Measurements from ENCODE around the gene CPNE2. TPM values are rescaled to one million over a fixed set of nuclear protein-coding genes. Genes with fewer than 3 reads are reported as not detected.

Gene CPNE2
- total and polyA plus RNA-seq, 12 donors = 9.6 to 43.6 (median 17.1) TPM

DNA sequence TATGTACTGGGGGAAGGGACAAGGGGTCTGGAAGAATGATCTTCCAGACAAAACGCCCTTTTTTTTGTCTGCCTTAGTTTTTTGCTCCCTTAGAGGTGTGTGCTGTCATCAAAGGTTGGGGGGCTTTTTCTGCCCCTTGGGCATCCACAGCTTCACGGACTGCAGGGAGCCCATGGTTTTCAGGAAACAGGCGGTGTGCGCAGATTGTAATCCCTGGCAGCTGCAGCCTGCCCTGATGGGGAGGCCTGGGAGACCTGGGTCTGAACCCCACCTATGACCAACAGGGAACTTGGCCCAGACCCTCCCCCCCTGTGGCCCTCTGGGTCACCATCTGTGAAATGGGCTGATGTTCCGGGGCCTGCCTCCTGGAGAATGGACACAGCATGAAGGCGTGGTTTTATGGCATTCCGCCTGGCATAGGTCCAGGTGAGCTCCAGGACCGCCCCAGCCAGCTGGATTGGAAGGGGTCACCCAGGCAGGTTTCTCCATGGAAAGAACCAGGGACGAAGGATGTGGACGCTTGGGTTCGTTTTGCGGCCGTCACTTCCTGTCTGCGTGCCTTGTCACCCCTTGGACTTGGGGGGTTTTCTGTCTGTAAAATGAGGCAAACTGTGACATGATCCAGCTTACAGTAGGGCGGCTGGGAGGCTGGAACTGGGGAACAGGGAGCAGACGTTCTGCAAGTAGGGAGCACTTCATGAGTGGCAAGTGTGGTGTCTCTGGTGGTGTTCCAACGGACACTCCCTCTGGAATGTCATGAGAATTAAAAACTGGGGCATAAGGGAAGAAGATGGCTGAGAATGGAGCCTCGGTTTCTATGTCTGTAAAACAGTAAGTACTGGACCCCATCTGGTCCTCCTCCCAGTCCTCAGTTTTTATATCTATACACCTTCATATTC, 1.5 kb downstream of the CPNE2 start:
- Histone ChIP-seq H3K27me3 (no peaks in the 10 kb centered on the region), H3K36me3 (replicated peaks in 1 of 2) (no peaks in the 10 kb centered on the region), H3K4me3 (peak overlapping the region in 2 of 4 donors; percentile 62 to 95), H3K4me1 (replicated peaks in 1 of 2) (peaks cover 14 to 19% of the 10 kb centered on the region in 2 donors), H3K9me3 (replicated peaks in 1 of 3) (no peaks in the 10 kb centered on the region), H3K27ac (peak overlapping the region in 1 of 5 donors; percentile 45)
- DNase-seq = peak in 3 of 7 donors; percentile 30 to 59 (median 37)
- intact Hi-C loops (cut with DNase I) = loop anchor here in 1 of 2 donors (10.0 kb wide), 1 partner anchor 191 kb away; the partner anchor contains the start of gene PLLP
- WGBS, 4 donors = 56 to 66% (median 62%) methylated on average over 15 to 18 of the region's 18 CpGs
- TF ChIP-seq, protein P1, sequence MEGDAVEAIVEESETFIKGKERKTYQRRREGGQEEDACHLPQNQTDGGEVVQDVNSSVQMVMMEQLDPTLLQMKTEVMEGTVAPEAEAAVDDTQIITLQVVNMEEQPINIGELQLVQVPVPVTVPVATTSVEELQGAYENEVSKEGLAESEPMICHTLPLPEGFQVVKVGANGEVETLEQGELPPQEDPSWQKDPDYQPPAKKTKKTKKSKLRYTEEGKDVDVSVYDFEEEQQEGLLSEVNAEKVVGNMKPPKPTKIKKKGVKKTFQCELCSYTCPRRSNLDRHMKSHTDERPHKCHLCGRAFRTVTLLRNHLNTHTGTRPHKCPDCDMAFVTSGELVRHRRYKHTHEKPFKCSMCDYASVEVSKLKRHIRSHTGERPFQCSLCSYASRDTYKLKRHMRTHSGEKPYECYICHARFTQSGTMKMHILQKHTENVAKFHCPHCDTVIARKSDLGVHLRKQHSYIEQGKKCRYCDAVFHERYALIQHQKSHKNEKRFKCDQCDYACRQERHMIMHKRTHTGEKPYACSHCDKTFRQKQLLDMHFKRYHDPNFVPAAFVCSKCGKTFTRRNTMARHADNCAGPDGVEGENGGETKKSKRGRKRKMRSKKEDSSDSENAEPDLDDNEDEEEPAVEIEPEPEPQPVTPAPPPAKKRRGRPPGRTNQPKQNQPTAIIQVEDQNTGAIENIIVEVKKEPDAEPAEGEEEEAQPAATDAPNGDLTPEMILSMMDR (IDR thresholded peaks at IDR 0.05) = no peak
- no peak for TF ChIP-seq POLR2A (IDR thresholded peaks at IDR 0.05)

DNA sequence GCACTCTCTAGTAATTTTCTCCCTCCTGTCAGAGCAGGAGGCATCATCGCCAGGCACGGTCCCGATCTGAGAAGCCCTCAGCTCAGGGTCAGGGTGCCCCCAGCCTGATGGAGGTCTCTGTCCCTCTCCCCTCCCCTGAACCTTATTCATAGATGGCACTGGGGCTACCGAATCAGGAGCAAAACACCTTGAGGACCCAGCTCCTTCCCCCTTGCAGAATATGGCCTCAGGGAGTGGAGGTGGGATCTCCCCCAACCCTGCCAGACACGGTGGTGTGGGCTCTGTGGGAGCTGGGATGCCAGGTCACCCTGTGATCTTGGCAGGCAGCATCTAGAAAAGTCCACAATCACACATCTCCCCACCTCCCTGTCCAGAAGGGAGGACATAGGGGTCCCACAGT, 2.5 kb downstream of the CPNE2 start:
- no peaks in the 10 kb centered on the region for H3K27me3 ChIP-seq
- 70 to 84% (median 79%) methylated on average over 5 of the region's 5 CpGs; no CpG with 5 or more reads in 1 of the 4 donors for WGBS, 4 donors
- no peaks in the 10 kb centered on the region for H3K9me3 ChIP-seq (replicated peaks in 1 of 3)
- peaks cover 14 to 19% of the 10 kb centered on the region in 2 donors for H3K4me1 ChIP-seq (replicated peaks in 1 of 2)
- H3K4me3 ChIP-seq = no peak overlapping the region
- H3K36me3 ChIP-seq (replicated peaks in 1 of 2) = no peaks in the 10 kb centered on the region
- intact Hi-C loops (cut with DNase I) = loop anchor here in 1 of 2 donors (10.0 kb wide), 1 partner anchor 190 kb away; the partner anchor contains the start of gene PLLP
- TF ChIP-seq, protein P1 (IDR thresholded peaks at IDR 0.05) = no peak
- TF ChIP-seq POLR2A (IDR thresholded peaks at IDR 0.05) = no peak
- no peak for DNase-seq
- no peak overlapping the region for H3K27ac ChIP-seq

DNA sequence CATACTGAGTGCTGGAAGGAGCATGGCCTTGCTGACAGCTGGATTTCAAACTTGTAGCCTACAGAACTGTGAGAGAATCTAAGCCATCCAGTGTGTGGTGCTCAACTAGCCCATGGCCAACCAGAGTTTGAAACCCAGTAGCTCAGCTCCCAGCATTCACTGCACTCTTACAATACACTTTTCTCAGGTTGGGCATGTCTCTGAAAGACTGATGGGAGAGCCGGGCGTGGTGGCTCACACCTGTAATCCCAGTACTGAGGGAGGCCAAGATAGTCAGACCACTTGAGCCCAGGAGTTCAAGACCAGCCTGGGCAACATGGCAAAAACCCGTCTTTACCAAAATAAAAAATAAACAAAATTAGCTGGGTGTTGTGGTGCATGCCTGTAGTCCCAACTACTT, 3.8 kb downstream of the CPNE2 start:
- H3K4me3 ChIP-seq = no peak overlapping the region
- WGBS, 4 donors = 90 to 100% (median 94%) methylated on average over 3 of the region's 3 CpGs
- intact Hi-C loops (cut with DNase I) = loop anchor here in 1 of 2 donors (10.0 kb wide), 1 partner anchor 189 kb away; the partner anchor contains the start of gene PLLP
- H3K27ac ChIP-seq = no peak overlapping the region
- no peak for DNase-seq
- no peaks in the 10 kb centered on the region for H3K9me3 ChIP-seq (replicated peaks in 1 of 3)
- TF ChIP-seq POLR2A (IDR thresholded peaks at IDR 0.05) = no peak
- TF ChIP-seq, protein P1 (IDR thresholded peaks at IDR 0.05) = no peak
- H3K36me3 ChIP-seq (replicated peaks in 1 of 2) = no peaks in the 10 kb centered on the region
- H3K4me1 ChIP-seq (replicated peaks in 1 of 2) = peaks cover 14 to 18% of the 10 kb centered on the region in 2 donors
- no peaks in the 10 kb centered on the region for H3K27me3 ChIP-seq

DNA sequence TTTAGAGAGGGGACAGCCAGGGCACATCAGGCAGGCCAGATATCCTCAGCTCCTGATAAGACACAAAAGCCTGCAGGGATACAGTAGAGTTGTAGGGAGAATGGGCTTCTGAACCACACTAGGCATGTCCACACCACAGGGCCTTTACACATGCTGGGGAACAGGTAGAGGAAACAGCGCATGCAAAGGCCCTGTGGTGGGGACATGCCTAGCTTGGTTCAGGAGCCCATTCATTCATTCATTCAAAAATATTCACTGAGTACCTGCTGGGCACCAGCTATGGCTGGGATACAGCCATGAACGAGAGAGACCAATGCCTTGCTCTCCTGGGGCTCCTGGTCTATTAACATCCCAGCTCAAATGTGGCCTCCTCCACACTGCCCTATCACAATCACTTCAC, 4.4 kb downstream of the CPNE2 start:
- Histone ChIP-seq H3K27ac (no peak overlapping the region), H3K36me3 (replicated peaks in 1 of 2) (no peaks in the 10 kb centered on the region), H3K27me3 (no peaks in the 10 kb centered on the region), H3K9me3 (replicated peaks in 1 of 3) (no peaks in the 10 kb centered on the region), H3K4me3 (no peak overlapping the region), H3K4me1 (replicated peaks in 1 of 2) (peaks cover 10 to 12% of the 10 kb centered on the region in 2 donors)
- intact Hi-C loops (cut with DNase I) = loop anchor here in 1 of 2 donors (10.0 kb wide), 1 partner anchor 188 kb away; the partner anchor contains the start of gene PLLP
- 86 to 98% (median 97%) methylated on average over 2 of the region's 2 CpGs for WGBS, 4 donors
- no peak for TF ChIP-seq POLR2A (IDR thresholded peaks at IDR 0.05)
- no peak for DNase-seq
